ENCODE measurements around the gene DCDC2. TPM values are rescaled to one million over a fixed set of nuclear protein-coding genes. Genes with fewer than 3 reads are reported as not detected.

The DCDC2 gene
- total RNA-seq, result not detected in 2 replicates

DNA sequence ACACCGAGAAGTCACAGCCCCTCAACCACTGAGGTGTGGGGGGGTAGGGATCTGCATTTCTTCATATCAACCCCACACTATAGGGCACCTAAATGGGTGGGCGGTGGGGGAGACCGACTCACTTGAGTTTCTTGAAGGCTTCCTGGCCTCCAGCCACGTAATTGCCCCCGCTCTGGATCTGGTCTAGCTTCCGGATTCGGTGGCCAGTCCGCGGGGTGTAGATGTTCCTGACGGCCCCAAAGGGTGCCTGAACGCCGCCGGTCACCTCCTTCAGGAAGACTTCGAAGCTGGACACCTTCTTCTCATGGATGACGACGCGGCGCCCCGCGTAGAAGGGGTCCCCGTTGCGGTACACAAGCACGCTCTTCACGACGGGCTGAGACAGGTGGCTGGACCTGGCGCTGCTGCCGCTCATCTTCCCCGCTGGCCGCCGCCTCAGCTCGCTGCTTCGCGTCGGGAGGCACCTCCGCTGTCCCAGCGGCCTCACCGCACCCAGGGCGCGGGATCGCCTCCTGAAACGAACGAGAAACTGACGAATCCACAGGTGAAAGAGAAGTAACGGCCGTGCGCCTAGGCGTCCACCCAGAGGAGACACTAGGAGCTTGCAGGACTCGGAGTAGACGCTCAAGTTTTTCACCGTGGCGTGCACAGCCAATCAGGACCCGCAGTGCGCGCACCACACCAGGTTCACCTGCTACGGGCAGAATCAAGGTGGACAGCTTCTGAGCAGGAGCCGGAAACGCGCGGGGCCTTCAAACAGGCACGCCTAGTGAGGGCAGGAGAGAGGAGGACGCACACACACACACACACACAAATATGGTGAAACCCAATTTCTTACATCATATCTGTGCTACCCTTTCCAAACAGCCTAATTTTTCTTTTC is at the start of gene DCDC2:
TSS of gene DCDC2 (minus strand) at position 724 of the 883 bp plus-strand sequence. CDS start at position 415, 309 bp downstream.

DNA sequence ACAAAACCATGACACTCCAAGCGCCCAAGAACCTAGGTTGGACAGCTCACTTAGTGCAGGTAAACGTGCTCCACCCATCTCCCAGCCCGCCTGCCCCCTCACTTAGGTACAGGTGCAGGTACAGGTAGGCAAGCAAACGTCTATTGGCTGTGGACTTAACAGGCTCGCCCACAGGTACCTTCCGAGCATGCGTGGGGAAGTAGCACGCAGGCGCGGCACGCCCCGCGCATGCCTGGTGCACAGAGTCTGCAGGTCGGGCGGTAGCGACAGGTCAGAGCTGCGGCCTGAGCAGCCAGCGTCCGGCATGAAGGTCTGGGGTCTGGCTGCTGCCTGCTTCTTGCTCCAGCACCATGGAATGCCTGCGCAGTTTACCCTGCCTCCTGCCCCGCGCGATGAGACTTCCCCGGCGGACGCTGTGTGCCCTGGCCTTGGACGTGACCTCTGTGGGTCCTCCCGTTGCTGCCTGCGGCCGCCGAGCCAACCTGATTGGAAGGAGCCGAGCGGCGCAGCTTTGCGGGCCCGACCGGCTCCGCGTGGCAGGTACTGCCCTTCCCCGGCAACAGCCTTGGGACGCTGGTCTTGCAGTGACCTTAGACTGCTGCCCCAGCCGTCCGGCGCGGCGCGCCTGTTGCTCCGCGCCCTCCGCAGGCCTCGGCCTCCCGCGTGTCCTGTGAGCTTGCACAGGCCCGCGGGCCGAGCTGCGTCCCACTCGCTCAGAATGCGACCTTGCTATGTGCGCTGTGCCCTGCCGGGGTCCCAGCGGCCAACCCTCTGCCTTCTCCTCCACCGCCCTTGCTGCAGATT is 45.0 kb upstream of the DCDC2 start, which contains the start of gene MRS2:
TSS of gene MRS2 (plus strand) at position 240 of the 804 bp plus-strand sequence. CDS start at position 351, 111 bp downstream.

DNA sequence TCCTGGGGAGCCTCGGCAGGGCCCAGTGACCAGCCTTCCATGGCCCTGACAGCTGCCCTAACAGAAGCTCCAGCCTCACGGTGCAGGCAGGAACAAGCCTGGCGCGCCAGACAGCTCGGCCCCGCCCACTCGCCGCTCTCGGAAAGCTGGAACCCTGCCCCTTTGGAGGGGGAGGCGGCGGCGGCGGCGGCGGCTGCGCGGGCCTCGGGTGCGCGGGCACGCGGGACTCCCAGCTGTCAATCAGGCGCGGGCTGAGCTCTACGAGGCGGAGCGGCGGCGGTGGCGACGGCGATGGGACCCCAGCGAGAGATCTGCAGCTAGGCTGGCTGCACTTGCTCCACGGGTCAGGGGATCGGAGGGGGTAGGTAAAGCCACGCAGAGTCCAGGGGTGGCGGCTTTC is 231.9 kb downstream of the DCDC2 start, which contains the start of gene NRSN1:
TSS of gene NRSN1 (plus strand) at position 236 of the 400 bp plus-strand sequence. CDS start 8,113 bp downstream, outside the sequence.

Other genes with a start within 250 kb of the DCDC2 start
- gene NRSN1, start 231.8 kb downstream of the DCDC2 start, total RNA-seq, result not detected in 2 replicates
- gene MRS2, start 44.9 kb upstream of the DCDC2 start, total RNA-seq, result 8.9 and 12.6 TPM in 2 replicates
- gene GPLD1, start 131.5 kb upstream of the DCDC2 start, total RNA-seq, result 0.19 and 0.44 TPM in 2 replicates
- gene ALDH5A1, start 136.9 kb upstream of the DCDC2 start, total RNA-seq, result 1.6 and 1.8 TPM in 2 replicates

Measured in cardiac ventricle fibroblast (primary cell).